Neuronal stem cell (in vitro differentiated cells): Measurements from ENCODE around the gene PTPN23.
A peak's percentile ranks its signal among the peaks of the same experiment; 100 is the strongest.

Experiments used
- DNase-seq: peaks from one replicate; pipeline ENCODE4 v3.0.0-alpha.2; 2013; ENCODE audit warnings: low spot score
- H2AFZ ChIP-seq: one replicate; pipeline ENCODE4 v1.6.1; 2013; ENCODE audit warnings: mild to moderate bottlenecking, low read length, inconsistent platforms
- H2AK5ac ChIP-seq: 2 replicates; pipeline ENCODE4 v1.6.1; 2013; ENCODE audit warnings: low read depth, mild to moderate bottlenecking, inconsistent platforms, low read length, moderate library complexity, mixed read lengths
- H2BK120ac ChIP-seq: 2 replicates; pipeline ENCODE4 v1.6.1; 2013; ENCODE audit warnings: low read depth, mild to moderate bottlenecking, inconsistent platforms, low read length, moderate library complexity, mixed read lengths
- H2BK12ac ChIP-seq: one replicate; pipeline ENCODE4 v1.6.1; 2013; ENCODE audit warnings: low read length, inconsistent platforms
- H2BK15ac ChIP-seq: 2 replicates; pipeline ENCODE4 v1.6.1; 2013; ENCODE audit warnings: mild to moderate bottlenecking, low read length, inconsistent platforms, mixed read lengths
- H2BK5ac ChIP-seq: one replicate; pipeline ENCODE4 v1.6.1; 2013; ENCODE audit warnings: inconsistent platforms, mild to moderate bottlenecking, low read length, moderate library complexity
- H3K14ac ChIP-seq: one replicate; pipeline ENCODE4 v1.6.1; 2013; ENCODE audit warnings: low read length, inconsistent platforms
- H3K18ac ChIP-seq: 2 replicates; pipeline ENCODE4 v1.6.1; 2013; ENCODE audit warnings: low read length, inconsistent platforms
- H3K23ac ChIP-seq: 2 replicates; pipeline ENCODE4 v1.6.1; 2013; ENCODE audit warnings: low read depth, mild to moderate bottlenecking, mixed read lengths, low read length, inconsistent platforms; ENCODE audit not compliant: poor library complexity
- H3K27ac ChIP-seq: replicated peaks from 3 replicates; pipeline ENCODE4 v1.5.1; 2013; ENCODE audit warnings: low read length, inconsistent platforms
- H3K27me3 ChIP-seq, 3 experiments: 2 replicates each; pipeline ENCODE4 v1.6.1; 2013; ENCODE audit warnings: low read length in 3 of 3, mild to moderate bottlenecking in 2 of 3, inconsistent platforms in 1 of 3, low read depth in 1 of 3, mixed read lengths in 1 of 3, moderate library complexity in 1 of 3; ENCODE audit not compliant: control insufficient read depth in 3 of 3, insufficient read depth in 3 of 3
- H3K36me3 ChIP-seq, 2 donors: replicated peaks in 1 of 2; 2 replicates each; pipeline ENCODE4 v1.6.1; 2013; ENCODE audit warnings: low read length in 2 of 2; ENCODE audit not compliant: control insufficient read depth in 2 of 2, insufficient read depth in 2 of 2
- H3K4ac ChIP-seq: 2 replicates; pipeline ENCODE4 v1.6.1; 2013; ENCODE audit warnings: inconsistent platforms, mild to moderate bottlenecking, low read length, moderate library complexity
- H3K4me1 ChIP-seq, 2 donors: 1 replicate in 1 of 2; 2 replicates in 1 of 2; pipeline ENCODE4 v1.6.1; 2013; ENCODE audit warnings: low read length in 2 of 2, low read depth in 1 of 2; ENCODE audit not compliant: control insufficient read depth in 2 of 2, insufficient read depth in 1 of 2
- H3K4me2 ChIP-seq: one replicate; pipeline ENCODE4 v1.6.1; 2013; ENCODE audit warnings: mild to moderate bottlenecking, low read length, inconsistent platforms; ENCODE audit not compliant: insufficient read depth, poor library complexity, severe bottlenecking
- H3K4me3 ChIP-seq, 2 donors: 2 replicates each; pipeline ENCODE4 v1.5.1; 2013; ENCODE audit warnings: low read length in 2 of 2, mild to moderate bottlenecking in 2 of 2, inconsistent platforms in 1 of 2, moderate library complexity in 1 of 2
- H3K79me1 ChIP-seq: one replicate; pipeline ENCODE4 v1.6.1; 2013; ENCODE audit warnings: low read depth, mild to moderate bottlenecking, inconsistent platforms, low read length, moderate library complexity
- H3K9ac ChIP-seq: one replicate; pipeline ENCODE4 v1.6.1; 2013; ENCODE audit warnings: mild to moderate bottlenecking, low read depth, low read length, inconsistent platforms; ENCODE audit not compliant: poor library complexity
- H3K9me3 ChIP-seq, 2 donors: replicated peaks in 1 of 2; 2 replicates each; pipeline versions ENCODE3 to v1.6.1; 2013; ENCODE audit warnings: low read length in 2 of 2, mild to moderate bottlenecking in 2 of 2, inconsistent platforms in 1 of 2, low read depth in 1 of 2, mixed read lengths in 1 of 2, moderate library complexity in 1 of 2; ENCODE audit not compliant: control insufficient read depth in 2 of 2, insufficient read depth in 1 of 2
- H4K8ac ChIP-seq: one replicate; pipeline ENCODE4 v1.6.1; 2013; ENCODE audit warnings: low read depth, mild to moderate bottlenecking, inconsistent platforms, low read length, moderate library complexity
- H4K91ac ChIP-seq: one replicate; pipeline ENCODE4 v1.6.1; 2013; ENCODE audit warnings: low read length, low read depth, mild to moderate bottlenecking, inconsistent platforms; ENCODE audit not compliant: poor library complexity
- WGBS, 2 donors: extraction: QIAGEN DNeasy Blood & Tissue Kit; methylation state at CpG; one replicate each; pipeline ENCODE4 v1.1.7; 2013; ENCODE audit warnings: missing lambda C conversion rate in 2 of 2, mixed read lengths in 1 of 2; ENCODE audit not compliant: insufficient read length in 2 of 2, insufficient replicate concordance in 1 of 2; ENCODE audit errors: extremely low coverage in 2 of 2; 5-methylcytosine and 5-hydroxymethylcytosine counted together

The PTPN23 gene

DNA sequence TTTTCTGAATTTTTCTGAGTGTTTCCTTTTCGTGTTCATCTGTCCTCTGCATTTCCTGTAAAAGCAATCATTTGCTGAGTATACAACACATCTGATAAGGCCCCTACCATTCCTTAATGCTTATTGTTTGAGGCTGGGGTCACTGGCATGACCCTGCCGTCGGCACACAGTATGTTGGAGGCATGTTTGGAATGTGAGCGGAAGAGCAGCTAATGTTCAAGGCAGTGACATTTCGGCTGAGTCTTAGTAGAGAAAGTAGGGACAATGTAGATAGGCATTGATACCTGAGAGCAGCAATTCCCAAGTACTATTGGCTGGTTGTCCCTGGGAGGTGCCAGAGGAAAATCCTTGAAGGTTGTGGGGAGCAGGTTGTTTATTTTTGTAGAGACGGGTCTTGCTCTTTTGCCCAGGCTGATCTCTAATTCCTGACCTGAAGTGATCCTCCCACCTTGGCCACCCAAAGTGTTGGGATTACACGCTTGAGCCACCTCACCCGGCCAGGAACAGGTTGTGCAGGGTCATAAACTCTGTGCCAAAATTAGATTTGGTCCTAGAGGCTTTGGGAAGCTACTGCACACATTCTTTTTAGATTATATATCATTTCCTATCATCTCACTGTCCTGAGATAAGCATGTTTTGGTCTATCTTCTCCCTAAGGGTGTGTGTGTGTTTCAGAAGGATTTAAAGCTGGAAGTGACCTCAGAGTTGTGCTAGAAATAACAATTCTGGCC, 13.5 kb downstream of the PTPN23 start:
- Histone ChIP-seq H3K9ac (no peak overlapping the region), H3K4me3 (no peak overlapping the region), H3K4me2 (peak overlapping the region; percentile 26), H2AFZ (no peak overlapping the region), H3K36me3 (peaks cover 0 to 47% of the 10 kb centered on the region in 2 donors), H2BK5ac (no peak overlapping the region), H3K79me1 (peaks cover 6% of the 10 kb centered on the region), H4K91ac (no peak overlapping the region), H3K23ac (no peak overlapping the region), H2BK15ac (no peak overlapping the region), H3K27ac (no peak overlapping the region), H3K18ac (no peak overlapping the region), H3K27me3 (no peaks in the 10 kb centered on the region), H3K9me3 (no peaks in the 10 kb centered on the region), H2AK5ac (no peak overlapping the region), H4K8ac (no peak overlapping the region), H3K4me1 (peaks cover 12 to 19% of the 10 kb centered on the region in 2 donors), H3K4ac (no peak overlapping the region), H3K14ac (no peak overlapping the region), H2BK12ac (no peak overlapping the region), H2BK120ac (no peak overlapping the region)
- DNase-seq, result peak; percentile 35
- no CpG with 5 or more reads among the region's 8 CpGs for WGBS, 2 donors

DNA sequence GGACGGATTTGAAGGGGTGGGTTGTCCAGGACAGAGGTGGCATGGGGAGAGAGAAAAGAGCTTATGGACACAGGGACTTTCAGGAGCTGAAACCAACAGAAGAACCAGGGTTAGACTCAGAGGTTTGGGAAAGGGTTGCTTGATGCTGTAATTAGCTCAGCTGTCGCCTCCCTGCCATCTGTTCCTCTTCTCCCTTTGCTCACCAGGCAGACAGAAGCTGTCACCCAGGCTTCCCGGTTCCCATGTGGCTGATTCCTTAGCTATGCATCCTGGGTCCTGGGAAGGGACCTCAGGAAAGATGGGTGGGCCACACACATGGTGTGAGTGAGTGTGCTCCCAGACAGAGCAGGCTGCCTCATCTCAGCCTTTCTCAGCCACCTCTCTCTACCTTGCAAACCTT, 14.1 kb downstream of the PTPN23 start:
- WGBS, 2 donors, result no CpG with 5 or more reads among the region's 3 CpGs

GRCh38 chr3:47398228-47398627, 17.4 kb downstream of the PTPN23 start:
- no peak for DNase-seq
- peaks cover 12 to 19% of the 10 kb centered on the region in 2 donors for H3K4me1 ChIP-seq

More for the DNA sequence above, 14.1 kb downstream of the PTPN23 start:
- no peak overlapping the region for H3K4ac ChIP-seq
- no peaks in the 10 kb centered on the region for H3K27me3 ChIP-seq
- H3K14ac ChIP-seq, result no peak overlapping the region
- no peak overlapping the region for H2BK15ac ChIP-seq
- no peak for DNase-seq
- no peak overlapping the region for H3K27ac ChIP-seq
- H2BK5ac ChIP-seq, result no peak overlapping the region
- H3K79me1 ChIP-seq, result peaks cover 6% of the 10 kb centered on the region
- H3K9ac ChIP-seq, result no peak overlapping the region
- no peak overlapping the region for H3K23ac ChIP-seq
- H4K8ac ChIP-seq, result no peak overlapping the region
- no peak overlapping the region for H2BK12ac ChIP-seq
- no peak overlapping the region for H3K4me3 ChIP-seq
- no peak overlapping the region for H3K18ac ChIP-seq
- no peak overlapping the region for H4K91ac ChIP-seq
- H3K4me1 ChIP-seq, result peaks cover 12 to 19% of the 10 kb centered on the region in 2 donors
- no peak overlapping the region for H2BK120ac ChIP-seq
- H3K36me3 ChIP-seq, result peaks cover 0 to 53% of the 10 kb centered on the region in 2 donors
- no peaks in the 10 kb centered on the region for H3K9me3 ChIP-seq
- no peak overlapping the region for H2AFZ ChIP-seq
- H3K4me2 ChIP-seq, result no peak overlapping the region
- H2AK5ac ChIP-seq, result no peak overlapping the region

GRCh38 chr3:47399016-47399415, 18.2 kb downstream of the PTPN23 start:
- Histone ChIP-seq H2BK5ac (no peak overlapping the region), H3K4me1 (peaks cover 8 to 15% of the 10 kb centered on the region in 2 donors), H2BK15ac (no peak overlapping the region), H3K18ac (no peak overlapping the region), H2BK12ac (no peak overlapping the region), H3K23ac (no peak overlapping the region), H3K14ac (no peak overlapping the region), H3K79me1 (peaks cover 6% of the 10 kb centered on the region), H4K91ac (no peak overlapping the region), H3K27ac (no peak overlapping the region), H2AK5ac (no peak overlapping the region), H2AFZ (no peak overlapping the region), H4K8ac (no peak overlapping the region), H3K9ac (no peak overlapping the region), H3K27me3 (no peaks in the 10 kb centered on the region), H3K9me3 (no peaks in the 10 kb centered on the region), H3K36me3 (peaks cover 0 to 64% of the 10 kb centered on the region in 2 donors), H3K4me3 (no peak overlapping the region), H3K4ac (no peak overlapping the region), H2BK120ac (no peak overlapping the region), H3K4me2 (no peak overlapping the region)
- no peak for DNase-seq
- no CpG with 5 or more reads among the region's 1 CpG for WGBS, 2 donors

More at GRCh38 chr3:47398228-47398627, 17.4 kb downstream of the PTPN23 start:
- Histone ChIP-seq H2BK5ac (no peak overlapping the region), H4K91ac (no peak overlapping the region), H2BK12ac (no peak overlapping the region), H2AK5ac (no peak overlapping the region), H3K27ac (no peak overlapping the region), H3K4me3 (no peak overlapping the region), H3K14ac (no peak overlapping the region), H4K8ac (no peak overlapping the region), H3K23ac (no peak overlapping the region), H2BK15ac (no peak overlapping the region), H2AFZ (no peak overlapping the region), H2BK120ac (no peak overlapping the region), H3K4ac (no peak overlapping the region), H3K9ac (no peak overlapping the region), H3K27me3 (no peaks in the 10 kb centered on the region), H3K36me3 (peaks cover 0 to 60% of the 10 kb centered on the region in 2 donors), H3K79me1 (peaks cover 6% of the 10 kb centered on the region), H3K9me3 (no peaks in the 10 kb centered on the region), H3K4me2 (no peak overlapping the region), H3K18ac (no peak overlapping the region)
- WGBS, 2 donors, result no CpG with 5 or more reads among the region's 7 CpGs
